Neutrophil (primary cell): ENCODE results near the gene DRC7.

Experiments
- H3K27ac ChIP-seq: fragments of 200-600 bp; sonication (generic); 2 replicates; pipeline ENCODE4 v1.5.1; 2016; ENCODE audit warnings: mild to moderate bottlenecking, moderate library complexity
- H3K27me3 ChIP-seq: fragments of 200-600 bp; sonication (generic); 2 replicates; pipeline ENCODE4 v1.6.0; 2016; ENCODE audit warnings: mild to moderate bottlenecking
- H3K36me3 ChIP-seq: fragments of 200-600 bp; sonication (generic); 2 replicates; pipeline ENCODE4 v1.5.1; 2017
- H3K4me1 ChIP-seq, 2 experiments: fragments of 200-600 bp in 1 of 2; sonication (generic) in 1 of 2; 1 replicate in 1 of 2; 2 replicates in 1 of 2; pipeline versions ENCODE4 v1.5.1 to v1.6.1; 2013 to 2016; ENCODE audit warnings: low read depth in 1 of 2, low read length in 1 of 2, mild to moderate bottlenecking in 1 of 2, moderate library complexity in 1 of 2; ENCODE audit not compliant: control insufficient read depth in 1 of 2, insufficient read depth in 1 of 2
- H3K4me3 ChIP-seq, 2 experiments: fragments of 200-600 bp in 1 of 2; sonication (generic) in 1 of 2; 1 replicate in 1 of 2; 2 replicates in 1 of 2; pipeline ENCODE4 v1.5.1; 2013 to 2016; ENCODE audit warnings: low read depth in 1 of 2, low read length in 1 of 2, mild to moderate bottlenecking in 1 of 2, moderate library complexity in 1 of 2
- H3K9me3 ChIP-seq: fragments of 200-600 bp; sonication (generic); 2 replicates; pipeline ENCODE4 v1.5.1; 2016
- TF ChIP-seq, protein P1 (sequence below): fragments of 200-600 bp; sonication (generic); IDR thresholded peaks from 2 replicates; pipeline ENCODE4 v1.5.1; 2016; ENCODE audit warnings: antibody characterized with exemption

The DRC7 gene

DNA sequence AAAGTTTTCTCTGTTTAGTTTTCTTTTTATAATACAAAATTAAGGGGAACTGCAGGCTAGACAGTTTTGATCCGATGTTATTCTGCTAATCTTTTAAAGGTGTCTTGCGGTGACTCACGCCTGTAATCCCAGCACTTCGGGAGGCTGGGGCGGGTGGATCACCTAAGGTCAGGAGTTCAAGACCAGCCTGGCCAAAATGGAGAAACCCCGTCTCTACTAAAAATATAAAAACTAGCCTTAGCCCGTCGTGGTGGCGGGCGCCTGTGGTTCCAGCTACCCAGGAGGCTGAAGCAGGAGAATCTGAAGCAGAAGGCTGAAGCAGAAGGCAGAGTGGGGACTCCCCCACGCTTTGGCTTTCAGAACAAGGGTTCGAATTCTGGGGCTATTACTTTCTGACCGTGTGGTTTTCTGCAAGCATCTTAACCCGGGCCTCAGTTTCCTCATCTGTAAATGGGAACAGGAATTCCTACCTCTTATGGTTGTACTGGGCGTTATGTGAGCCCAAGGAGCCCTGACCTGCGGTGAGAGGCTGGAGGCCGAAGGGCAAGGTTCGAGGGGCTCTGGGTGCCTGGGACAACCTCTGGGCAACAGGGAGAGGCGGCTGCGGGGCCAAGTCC lies 39.8 kb downstream of the DRC7 start:
- H3K4me3 ChIP-seq = peak overlapping the region; percentile 90 to 100
- H3K4me1 ChIP-seq = peaks cover 19 to 20% of the 10 kb centered on the region in 2 experiments
- no peaks in the 10 kb centered on the region for H3K9me3 ChIP-seq
- no peaks in the 10 kb centered on the region for H3K27me3 ChIP-seq
- TF ChIP-seq, protein P1, sequence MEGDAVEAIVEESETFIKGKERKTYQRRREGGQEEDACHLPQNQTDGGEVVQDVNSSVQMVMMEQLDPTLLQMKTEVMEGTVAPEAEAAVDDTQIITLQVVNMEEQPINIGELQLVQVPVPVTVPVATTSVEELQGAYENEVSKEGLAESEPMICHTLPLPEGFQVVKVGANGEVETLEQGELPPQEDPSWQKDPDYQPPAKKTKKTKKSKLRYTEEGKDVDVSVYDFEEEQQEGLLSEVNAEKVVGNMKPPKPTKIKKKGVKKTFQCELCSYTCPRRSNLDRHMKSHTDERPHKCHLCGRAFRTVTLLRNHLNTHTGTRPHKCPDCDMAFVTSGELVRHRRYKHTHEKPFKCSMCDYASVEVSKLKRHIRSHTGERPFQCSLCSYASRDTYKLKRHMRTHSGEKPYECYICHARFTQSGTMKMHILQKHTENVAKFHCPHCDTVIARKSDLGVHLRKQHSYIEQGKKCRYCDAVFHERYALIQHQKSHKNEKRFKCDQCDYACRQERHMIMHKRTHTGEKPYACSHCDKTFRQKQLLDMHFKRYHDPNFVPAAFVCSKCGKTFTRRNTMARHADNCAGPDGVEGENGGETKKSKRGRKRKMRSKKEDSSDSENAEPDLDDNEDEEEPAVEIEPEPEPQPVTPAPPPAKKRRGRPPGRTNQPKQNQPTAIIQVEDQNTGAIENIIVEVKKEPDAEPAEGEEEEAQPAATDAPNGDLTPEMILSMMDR = no peak
- H3K36me3 ChIP-seq = no peaks in the 10 kb centered on the region
- peak overlapping the region; percentile 74 for H3K27ac ChIP-seq

DNA sequence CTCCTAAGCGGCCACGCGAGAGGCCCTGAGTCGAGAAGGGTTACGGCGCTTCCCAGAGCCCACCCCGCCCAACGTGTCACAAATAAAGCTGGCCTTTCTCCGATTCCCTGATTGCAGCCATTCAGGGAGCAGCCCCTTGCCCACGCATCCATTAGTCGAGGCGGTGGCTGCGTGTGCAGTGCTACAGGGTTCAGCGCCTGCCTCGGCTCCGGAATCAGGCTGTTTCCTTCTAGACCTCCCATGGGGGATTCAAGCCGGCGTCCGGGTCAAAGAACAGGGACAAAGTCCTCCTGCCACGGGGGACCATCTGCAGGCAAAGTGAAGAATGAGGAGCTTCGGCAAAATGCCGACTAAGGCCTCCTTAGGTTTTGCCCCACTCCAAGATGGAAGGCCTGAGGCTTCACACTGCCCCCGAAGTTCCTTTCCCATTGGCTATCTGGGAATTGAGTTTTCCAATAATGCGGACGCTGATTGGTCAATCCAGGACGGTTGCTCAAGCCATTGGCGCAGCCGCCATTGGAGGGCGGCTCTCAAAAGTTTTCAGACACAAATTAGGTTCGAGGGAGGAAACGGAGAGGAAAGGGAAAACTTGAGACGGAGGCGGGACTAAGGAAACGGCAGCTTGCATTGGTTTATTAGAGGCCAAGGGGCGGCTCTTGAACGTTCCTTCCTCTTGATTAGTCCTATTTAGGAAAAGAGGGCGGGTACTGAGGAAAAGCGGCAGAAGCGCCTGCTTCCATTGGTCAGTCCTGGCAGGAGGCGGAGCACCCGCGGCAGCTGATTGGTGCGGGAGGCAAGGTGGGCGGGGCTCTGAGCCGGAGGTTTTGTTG lies 40.5 kb downstream of the DRC7 start:
- H3K36me3 ChIP-seq = peaks cover 7% of the 10 kb centered on the region
- no peaks in the 10 kb centered on the region for H3K9me3 ChIP-seq
- TF ChIP-seq, protein P1 = no peak

DNA sequence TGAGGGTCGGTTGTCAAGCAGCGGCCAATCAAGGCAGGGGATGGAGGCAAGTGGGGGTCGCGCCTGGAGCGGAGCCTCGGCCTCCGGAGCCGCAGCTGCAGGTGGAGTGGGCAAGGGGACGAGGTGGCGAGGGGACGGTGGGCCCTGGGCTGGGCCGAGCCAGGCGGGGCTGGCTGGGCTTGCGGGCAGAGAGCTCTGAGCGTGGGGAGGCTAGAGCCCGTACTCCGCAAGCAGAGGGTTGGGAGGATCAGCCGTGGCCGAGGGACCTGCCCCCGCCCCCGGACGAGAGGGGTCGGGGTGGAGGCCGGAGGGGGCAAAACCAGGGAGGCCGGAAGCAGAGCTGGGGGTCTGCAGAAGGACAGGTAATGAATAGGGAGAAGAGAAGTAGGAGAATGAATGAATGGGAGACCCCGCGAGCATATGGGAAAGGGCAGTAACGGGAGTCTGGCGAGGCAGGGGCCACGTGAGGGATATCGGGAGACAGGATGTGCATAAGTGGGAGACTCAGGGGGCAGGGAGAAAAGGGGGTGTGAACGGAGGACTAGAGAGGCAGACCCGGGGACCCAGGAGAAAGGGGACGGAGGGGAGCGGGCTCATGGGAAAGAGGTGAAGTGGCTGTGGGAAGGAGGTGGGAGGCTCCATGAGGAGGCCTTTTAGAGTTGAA lies 41.3 kb downstream of the DRC7 start, which contains the start of gene KATNB1:
Gene KATNB1, plus strand, starts transcription at position 16 of the 664 bp plus-strand sequence. CDS start 1,474 bp downstream, outside the sequence.
- peak within 1 kb of the TSS; percentile 74 for H3K27ac ChIP-seq
- no peaks in the 10 kb centered on the region for H3K9me3 ChIP-seq

More for the DNA sequence above, 40.5 kb downstream of the DRC7 start:
- Histone ChIP-seq H3K27me3 (no peaks in the 10 kb centered on the region), H3K4me1 (peaks cover 19 to 20% of the 10 kb centered on the region in 2 experiments), H3K27ac (peak overlapping the region; percentile 74), H3K4me3 (peak overlapping the region; percentile 90 to 100)

DNA sequence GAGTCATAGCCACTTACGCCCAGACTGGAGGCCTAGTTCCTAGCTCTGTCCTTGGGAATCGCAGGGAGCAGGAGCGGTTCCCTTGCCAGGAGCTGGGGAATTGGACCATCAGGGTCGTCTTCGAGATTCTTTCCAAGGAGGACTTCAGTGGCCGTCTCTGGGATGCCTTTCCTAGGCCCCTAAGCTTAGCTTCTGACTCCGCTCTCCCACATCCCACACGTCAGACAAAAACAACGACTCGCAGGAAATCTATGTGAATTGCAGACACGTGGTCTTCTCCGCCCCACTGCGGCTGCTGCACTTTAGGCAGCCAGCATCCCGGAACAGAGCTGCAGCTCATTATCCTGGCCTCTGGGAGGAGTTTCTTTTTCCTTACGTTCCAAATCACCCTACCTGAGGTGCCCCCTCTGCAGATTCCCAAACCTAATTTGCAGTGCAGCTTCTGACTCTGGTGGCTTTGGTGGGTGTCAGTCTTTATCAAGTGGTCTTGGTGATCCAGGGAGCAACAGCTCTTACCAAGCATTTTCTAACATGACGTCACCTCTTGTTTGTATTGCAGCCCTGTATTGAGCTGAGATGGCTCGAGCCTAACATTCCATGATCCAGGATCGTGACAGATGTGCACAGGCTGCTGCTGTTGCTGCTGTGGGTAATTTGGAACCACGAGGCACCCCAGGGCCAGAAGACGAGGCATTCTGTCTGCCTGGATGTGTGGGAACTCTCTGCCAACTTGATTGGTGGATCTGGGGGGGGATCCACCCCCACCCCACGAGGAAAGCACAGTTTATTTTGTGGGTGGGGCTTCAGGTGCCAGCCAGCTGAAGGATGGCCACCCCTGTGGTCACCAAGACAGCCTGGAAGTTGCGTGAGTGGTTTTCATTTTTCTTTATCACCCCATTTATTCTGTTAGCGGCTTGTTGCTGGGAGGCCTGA lies 42.1 kb downstream of the DRC7 start:
- peak overlapping the region; percentile 72 for H3K27ac ChIP-seq

More for the DNA sequence above, 41.3 kb downstream of the DRC7 start, which contains the start of gene KATNB1:
- Histone ChIP-seq H3K36me3 (peaks cover 10% of the 10 kb centered on the region), H3K4me1 (peaks cover 19 to 20% of the 10 kb centered on the region in 2 experiments), H3K4me3 (peak within 1 kb of the TSS; percentile 90 to 100), H3K27me3 (no peaks in the 10 kb centered on the region)
- TF ChIP-seq, protein P1 = no peak

More for the DNA sequence above, 42.1 kb downstream of the DRC7 start:
- H3K9me3 ChIP-seq = no peaks in the 10 kb centered on the region
- TF ChIP-seq, protein P1 = no peak
- H3K4me3 ChIP-seq = peak overlapping the region; percentile 90 to 100
- no peaks in the 10 kb centered on the region for H3K27me3 ChIP-seq
- H3K36me3 ChIP-seq = peaks cover 18% of the 10 kb centered on the region
- H3K4me1 ChIP-seq = peaks cover 19 to 20% of the 10 kb centered on the region in 2 experiments
